NCI-H526 treated with DMSO at 0.1 percent for 48 hours (cell line): Measurements from ENCODE around the gene GNG7.
A peak's percentile ranks its signal among the peaks of the same experiment; 100 is the strongest.

Source experiments
- DNase-seq: peaks from one replicate; lab custom pipeline; 2025; lab: John Stamatoyannopoulos, UW

GNG7 gene

GRCh38 chr19:2702170-2703076 lies at the start of gene GNG7:
Gene GNG7, minus strand, starts transcription at chr19:2702694. Its CDS starts 182,006 bp downstream, at chr19:2520688.
- DNase-seq: peak; percentile 11

- DNase-seq: no peak
Observed at GRCh38 chr19:2751438-2751830, 48.9 kb upstream of the GNG7 start.

GRCh38 chr19:2750808-2751437 lies 48.4 kb upstream of the GNG7 start:
- DNase-seq: no peak

- no peak for DNase-seq
Observed at GRCh38 chr19:2747349-2747748, 44.9 kb upstream of the GNG7 start.

- no peak for DNase-seq
Observed at GRCh38 chr19:2744113-2744512, 41.6 kb upstream of the GNG7 start.

GRCh38 chr19:2743099-2743498 lies 40.6 kb upstream of the GNG7 start:
- DNase-seq: no peak

- DNase-seq: no peak
Observed at GRCh38 chr19:2740314-2740656, 37.8 kb upstream of the GNG7 start.

- peak; percentile 79 for DNase-seq
Observed at GRCh38 chr19:2739602-2740313, 37.3 kb upstream of the GNG7 start, which contains the start of gene SLC39A3. Gene SLC39A3, minus strand, starts transcription at chr19:2740017. Its CDS starts 2,760 bp downstream, at chr19:2737257.

- DNase-seq: no peak
Observed at GRCh38 chr19:2736550-2737190, 34.2 kb upstream of the GNG7 start.

- no peak for DNase-seq
Observed at GRCh38 chr19:2735374-2735773, 32.9 kb upstream of the GNG7 start.

- no peak for DNase-seq
Observed at GRCh38 chr19:2734589-2735288, 32.2 kb upstream of the GNG7 start.

- DNase-seq: no peak
Observed at GRCh38 chr19:2733930-2734588, 31.6 kb upstream of the GNG7 start.

GRCh38 chr19:2732883-2733282 lies 30.4 kb upstream of the GNG7 start:
- DNase-seq: no peak

- no peak for DNase-seq
Observed at GRCh38 chr19:2732157-2732725, 29.7 kb upstream of the GNG7 start.

- DNase-seq: no peak
Observed at GRCh38 chr19:2731181-2731995, 28.9 kb upstream of the GNG7 start.

GRCh38 chr19:2729943-2730818 lies 27.7 kb upstream of the GNG7 start:
- DNase-seq: no peak

- no peak for DNase-seq
Observed at GRCh38 chr19:2728783-2729387, 26.4 kb upstream of the GNG7 start.

GRCh38 chr19:2727640-2727944 lies 25.1 kb upstream of the GNG7 start:
- no peak for DNase-seq
